ENCODE measurements around the gene ADORA1.

The ADORA1 gene

GRCh38 chr1:203175237-203175826 is 47.8 kb downstream of the ADORA1 start, which contains the start of gene MYBPH:
MYBPH (minus strand) TSS chr1:203175826; CDS start chr1:203175755, 71 bp downstream.
- no peak for DNase-seq

DNA sequence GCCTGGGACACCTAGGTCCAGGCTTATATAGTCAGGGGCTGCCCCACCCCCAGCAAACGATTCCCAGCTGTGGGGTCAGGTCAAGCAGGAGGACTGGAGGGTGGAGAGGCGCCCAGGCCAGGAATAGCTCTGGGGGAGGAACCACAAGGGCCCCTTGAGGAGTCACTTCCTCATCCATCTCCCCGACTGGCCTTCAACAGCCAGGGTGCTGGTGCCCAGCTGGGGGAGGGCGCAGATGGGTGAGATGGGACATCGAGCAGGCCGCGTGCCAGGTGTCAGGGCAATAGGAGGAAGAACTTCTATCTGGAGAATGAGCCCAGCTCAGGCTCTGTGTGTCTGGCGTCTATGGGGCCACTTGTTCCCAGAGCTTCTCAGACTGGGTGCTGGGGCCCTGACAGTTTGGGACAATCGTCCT is 48.3 kb downstream of the ADORA1 start:
- no peak for DNase-seq

DNA sequence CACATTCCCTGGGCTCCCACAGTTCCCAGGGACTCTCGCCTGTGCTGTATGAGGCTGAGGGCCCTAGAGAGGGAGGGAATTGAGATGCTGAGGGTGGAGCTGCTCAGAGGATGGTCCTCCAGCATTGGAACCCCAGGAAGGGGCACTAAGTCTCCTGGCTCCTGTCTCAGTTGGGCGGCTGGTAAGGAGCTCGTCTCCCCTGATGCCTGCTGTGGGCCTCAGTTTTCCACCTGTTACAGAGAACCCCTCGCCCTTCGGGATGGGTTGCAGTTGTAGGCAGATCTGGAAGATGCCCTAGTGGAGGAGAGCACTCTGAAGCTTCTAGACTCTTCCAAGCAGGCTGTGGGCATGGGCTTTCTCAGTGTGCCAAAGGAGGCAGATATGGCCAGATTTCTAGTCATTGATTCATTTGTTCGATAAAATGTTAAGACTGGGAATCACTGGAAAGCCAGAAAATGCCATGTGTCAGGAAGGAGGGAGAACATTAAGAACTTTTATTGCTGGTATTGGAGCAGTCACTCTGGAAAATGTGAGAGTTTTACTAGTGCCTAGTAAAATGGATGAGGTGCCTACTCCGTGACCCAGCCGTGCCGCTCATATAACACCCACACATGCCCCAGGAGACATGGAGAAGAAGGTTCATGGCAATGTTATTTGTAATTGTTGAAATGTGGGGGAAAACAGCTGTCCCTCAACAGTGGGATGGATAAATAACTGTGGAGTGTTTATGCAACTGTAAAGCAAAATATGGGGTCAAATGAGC is 48.9 kb downstream of the ADORA1 start:
- DNase-seq: no peak

DNA sequence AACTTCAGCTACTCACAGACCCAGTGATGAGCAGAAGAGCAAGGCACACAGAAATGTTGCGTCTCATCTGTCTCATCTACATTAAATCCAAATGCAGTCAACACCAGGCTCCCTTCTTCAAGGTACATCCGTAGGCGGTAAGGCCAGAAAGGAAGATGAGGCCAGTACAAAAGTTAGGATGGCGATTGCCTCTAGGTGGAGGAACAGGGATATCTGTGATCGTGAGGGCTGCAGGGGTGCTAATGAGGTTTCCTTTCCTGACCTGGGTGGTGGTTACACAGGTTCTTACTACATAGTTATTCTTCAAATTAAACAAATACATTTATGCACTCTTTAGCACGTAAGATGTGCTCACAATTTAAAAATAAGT is 49.5 kb downstream of the ADORA1 start:
- DNase-seq: no peak

- no peak for DNase-seq
Observed at GRCh38 chr1:203177470-203178039, 50.0 kb downstream of the ADORA1 start.

GRCh38 chr1:203178083-203178482 is 50.6 kb downstream of the ADORA1 start:
- DNase-seq: no peak

GRCh38 chr1:203178821-203179666 is 51.5 kb downstream of the ADORA1 start:
- DNase-seq: peak; percentile 25

DNA sequence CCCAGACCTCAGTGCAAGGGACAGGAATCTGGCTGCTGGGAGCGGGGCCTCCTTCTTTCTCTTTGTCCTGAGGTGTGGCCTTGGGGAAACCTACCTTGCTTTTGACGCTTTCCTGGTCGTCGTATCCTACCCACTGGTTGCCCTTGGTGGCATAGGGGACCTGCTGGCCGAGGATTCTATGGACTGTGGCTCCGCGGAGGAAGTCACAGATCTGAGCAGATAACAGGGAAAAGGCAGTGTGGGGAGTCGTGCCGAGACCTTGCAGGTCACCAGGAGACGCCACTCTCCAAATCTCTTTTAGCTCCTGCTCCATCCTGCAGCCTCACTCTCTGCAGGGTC is 52.1 kb downstream of the ADORA1 start:
- DNase-seq: no peak

DNA sequence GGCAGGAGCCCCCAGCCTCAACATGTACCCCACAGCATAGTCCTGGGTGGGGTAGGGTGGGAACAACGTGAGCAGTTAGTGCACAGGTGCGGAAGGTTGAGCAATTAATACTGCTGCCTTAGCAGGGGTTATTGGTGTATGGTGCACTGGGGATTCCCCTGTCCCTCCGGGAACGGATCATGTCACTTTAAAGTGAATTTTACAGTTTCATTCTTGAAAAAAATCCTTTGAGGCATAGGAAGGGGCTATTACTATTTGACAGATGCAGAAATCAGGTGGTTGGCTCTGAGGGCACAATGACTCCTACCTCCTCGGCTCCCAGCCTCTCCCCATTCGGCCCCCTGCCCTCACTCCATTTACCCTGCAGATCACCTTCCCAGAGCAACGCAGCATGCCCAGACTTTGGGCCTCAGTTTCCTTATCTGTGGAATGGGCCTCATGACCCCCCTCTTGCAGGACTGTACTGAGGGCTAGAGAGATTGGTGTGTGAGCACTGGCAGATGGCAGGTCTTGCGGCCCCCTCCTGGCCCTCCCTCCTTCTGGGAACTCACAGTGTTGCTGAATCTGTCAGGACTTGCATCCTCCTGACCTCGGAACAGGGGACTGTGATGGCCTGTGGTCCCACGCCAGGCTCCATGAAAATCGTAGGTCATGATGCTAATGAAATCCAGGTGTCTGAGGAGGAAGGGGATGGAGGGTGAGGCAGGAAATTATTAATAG is 53.2 kb downstream of the ADORA1 start:
- DNase-seq: no peak

- DNase-seq: no peak
Observed at GRCh38 chr1:203181586-203182386, 54.3 kb downstream of the ADORA1 start.

GRCh38 chr1:203182387-203182953 is 54.9 kb downstream of the ADORA1 start:
- DNase-seq: no peak

GRCh38 chr1:203183828-203184227 is 56.3 kb downstream of the ADORA1 start:
- DNase-seq: no peak

DNA sequence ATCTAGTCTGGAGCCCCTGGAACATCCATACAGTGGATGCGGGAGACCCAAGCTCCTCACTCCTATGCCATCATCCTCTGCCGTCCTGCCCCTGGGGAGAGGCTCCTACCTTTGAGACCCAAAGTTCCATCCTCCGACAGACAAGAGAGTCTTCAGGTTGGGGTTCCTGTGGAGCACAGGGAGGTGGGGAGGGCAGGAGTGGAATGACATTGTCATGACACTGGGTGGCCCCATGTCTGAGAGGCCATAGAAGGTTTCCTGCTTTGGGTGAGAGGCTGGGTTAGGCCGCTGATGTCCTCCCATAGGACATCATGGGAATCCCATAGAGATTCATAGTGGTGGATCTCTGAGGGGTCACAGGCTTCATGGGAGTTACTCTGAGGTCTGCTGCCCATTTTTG is 56.9 kb downstream of the ADORA1 start:
- no peak for DNase-seq

- no peak for DNase-seq
Observed at GRCh38 chr1:203185061-203185461, 57.5 kb downstream of the ADORA1 start.

DNA sequence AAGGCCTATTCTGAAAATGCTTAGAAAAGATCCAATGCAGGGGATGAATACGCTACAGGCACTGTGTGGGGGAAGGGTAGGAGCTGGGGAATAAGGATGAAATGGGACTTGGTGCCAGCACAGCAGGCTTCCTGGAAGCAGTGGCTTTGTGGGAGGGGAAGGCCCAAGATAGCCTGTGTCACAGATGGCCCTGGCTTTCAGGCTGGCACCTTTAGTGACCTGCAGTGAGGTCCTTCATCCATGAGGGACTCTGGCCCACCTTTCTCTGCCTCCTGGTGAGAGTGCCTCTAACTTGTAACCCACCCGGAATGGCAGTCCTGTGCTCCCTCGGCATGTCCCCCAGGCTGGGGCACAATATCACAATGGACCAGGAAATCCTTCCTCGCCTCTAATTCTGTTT is 58.1 kb downstream of the ADORA1 start:
- DNase-seq: no peak

DNA sequence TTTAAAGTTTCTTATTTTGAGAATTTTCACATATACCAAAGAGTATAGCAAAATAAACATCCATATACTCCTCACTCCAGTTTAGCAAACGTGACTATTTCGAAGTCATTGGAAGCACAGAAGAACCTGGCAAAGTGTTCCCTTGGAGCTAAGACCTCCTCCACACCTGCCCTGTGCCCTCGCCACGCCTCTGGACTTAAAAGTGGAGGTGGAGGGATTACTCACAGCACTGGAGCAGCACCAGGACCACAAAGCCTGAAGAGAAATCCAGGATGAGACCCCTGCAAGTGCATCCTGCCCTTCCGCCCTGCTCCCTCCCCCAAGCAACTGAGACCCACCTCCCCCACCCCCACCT is 58.5 kb downstream of the ADORA1 start:
- DNase-seq: no peak

DNA sequence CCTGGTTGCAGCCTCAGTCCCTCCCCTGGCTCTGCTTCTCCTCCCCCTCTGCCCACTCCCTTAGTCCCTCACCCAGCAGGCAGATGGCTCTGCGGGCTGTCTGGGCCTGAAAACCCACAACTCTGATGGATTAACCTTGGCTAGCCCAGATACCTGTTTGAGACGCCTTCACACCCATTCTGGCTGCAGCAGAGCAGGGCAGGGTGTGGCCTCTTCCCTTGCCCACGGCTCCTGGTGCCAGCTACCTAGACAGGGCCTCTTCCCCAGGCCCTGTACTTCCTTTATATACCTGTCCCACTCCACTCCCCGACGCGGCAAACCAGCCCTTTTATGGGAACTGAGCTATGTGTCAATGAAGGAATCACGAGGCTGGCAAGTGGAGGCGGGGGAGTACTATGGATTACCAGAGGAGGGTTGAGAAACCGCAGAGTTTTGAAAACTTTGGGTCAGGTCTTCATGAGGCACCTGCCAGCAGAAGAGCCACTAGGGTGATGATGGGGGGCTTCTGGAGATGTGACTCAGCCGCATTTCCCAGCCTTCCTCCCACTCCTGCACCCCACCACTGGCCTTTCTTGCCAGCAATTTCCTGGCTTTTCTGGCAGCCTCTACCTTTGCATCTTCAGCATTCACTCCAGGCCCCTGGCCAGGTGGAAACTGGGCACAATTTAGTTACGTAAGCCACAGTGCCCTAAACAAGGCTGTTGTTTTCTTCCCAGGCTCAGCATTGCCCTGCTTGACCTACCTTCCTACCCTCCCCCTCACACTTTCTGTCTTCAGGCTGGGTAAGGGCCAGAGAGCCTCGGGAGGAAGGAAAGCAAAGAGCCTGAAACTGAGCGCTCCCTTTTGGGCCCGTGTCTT is 59.1 kb downstream of the ADORA1 start, which contains the start of gene CHI3L1:
Gene CHI3L1 (minus strand): TSS at position 259 of the 858 bp plus-strand sequence. CDS start 81 bp downstream, at position 178.
- DNase-seq: no peak

GRCh38 chr1:203187304-203187685 is 59.8 kb downstream of the ADORA1 start:
- no peak for DNase-seq

- no peak for DNase-seq
Observed at GRCh38 chr1:203187689-203188264, 60.3 kb downstream of the ADORA1 start.

DNA sequence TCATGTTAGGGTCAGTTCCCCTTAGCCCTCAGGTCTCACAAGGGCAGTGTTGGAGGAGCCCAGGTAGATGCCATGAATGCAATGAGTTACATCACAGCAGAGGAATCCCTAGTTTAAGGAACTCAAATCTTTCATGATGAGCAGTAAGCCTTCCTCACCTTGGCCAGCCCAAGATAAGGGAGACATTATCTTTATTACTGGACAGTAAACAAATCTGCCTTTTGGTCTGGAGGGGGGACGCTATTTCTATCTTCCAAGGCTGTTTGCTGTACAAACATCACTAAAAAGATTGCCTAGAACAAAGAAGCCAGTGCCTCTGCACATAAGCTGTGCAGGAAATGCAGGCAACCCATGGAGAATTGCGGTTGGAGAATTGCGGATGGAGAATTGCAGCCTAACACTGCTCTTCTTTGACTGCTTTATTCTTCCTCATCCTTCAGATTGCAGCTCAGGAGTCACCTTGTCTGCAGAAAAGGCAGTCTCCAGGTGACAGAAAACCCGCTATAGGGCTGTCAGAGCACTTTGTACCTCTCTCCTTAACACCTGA is 61.2 kb downstream of the ADORA1 start:
- DNase-seq: no peak

Data from NCI-H1092 (cell line).